HG02610 (cell line): ENCODE data around the gene STK17A.
"Not testable (repeated sequence)": the region's sequence is repeated elsewhere in the genome, so short reads cannot be mapped to it uniquely, and the experiment has no call there.

Source experiments
- ATAC-seq: cut with Tn5 transposase; IDR thresholded peaks from one replicate; pipeline ENCODE4 v1.9.1; 2021; ENCODE audit warnings: mild to moderate bottlenecking, moderate library complexity; ENCODE audit not compliant: unreplicated experiment

The STK17A gene

DNA sequence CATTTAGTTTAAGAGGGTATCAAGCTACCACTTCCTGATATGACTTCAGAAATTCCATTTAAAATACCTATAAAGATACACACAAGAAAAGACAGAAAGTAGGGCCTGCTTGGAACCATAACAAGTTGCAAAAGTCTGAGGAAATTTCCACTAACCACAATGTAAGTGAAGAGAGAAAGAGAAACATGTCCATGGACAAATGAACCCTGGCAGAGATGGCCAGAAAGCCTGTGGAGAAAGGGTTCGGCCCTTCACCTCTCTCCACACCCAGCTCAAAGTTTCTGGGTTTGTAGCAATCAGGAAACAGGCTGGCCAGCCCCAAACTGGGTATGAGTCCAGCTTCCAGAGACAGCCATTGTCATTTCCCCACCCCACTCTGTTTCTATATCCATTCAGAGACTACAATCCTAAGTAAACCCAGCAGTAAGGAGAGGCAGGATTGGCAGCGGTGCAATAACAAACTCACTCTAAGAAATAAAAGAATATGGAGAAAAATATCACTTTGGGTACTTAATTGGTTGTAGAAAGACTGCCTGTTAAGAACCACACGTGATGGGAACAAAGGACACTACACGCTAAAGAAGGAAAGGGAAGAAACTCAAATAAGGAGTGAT lies 71.1 kb downstream of the STK17A start:
- no peak for ATAC-seq

DNA sequence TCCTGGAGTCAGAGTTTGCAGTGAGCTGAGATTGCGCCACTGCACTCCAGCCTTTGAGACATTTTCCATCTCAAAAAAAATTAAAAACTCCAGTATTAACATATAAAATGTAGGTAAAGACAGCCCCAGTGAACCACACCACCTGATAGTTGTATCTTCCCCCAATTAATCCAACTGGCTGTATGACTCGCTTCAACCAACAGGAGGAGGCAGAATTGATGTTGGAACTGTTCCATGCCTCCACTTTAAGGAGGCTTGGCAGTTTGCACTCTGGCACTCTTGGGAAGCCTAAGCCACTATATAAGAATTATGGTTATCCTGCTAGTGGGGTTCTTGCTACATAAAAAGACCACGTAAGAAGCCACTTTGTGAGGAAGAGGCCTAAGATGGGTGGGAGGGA lies 72.7 kb downstream of the STK17A start:
- no peak for ATAC-seq

DNA sequence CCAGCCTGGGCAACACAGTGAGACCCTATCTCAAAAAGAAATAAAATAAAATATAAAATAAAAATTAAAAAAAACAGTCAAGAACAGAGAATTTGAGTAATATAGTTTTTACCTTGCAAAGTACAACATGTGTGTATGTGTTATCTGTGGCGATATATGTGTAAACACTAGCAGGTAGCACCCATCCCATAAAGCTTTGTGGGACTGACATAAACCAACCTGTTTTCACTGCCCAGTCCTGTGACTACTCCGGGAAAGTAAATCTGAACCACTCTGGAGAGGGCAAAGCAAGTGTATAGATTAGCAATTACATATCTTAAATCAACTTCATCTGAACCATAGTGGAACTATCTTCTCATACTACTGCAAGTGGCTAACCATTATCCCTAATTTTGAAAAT lies 74.1 kb downstream of the STK17A start:
- ATAC-seq, result no peak

DNA sequence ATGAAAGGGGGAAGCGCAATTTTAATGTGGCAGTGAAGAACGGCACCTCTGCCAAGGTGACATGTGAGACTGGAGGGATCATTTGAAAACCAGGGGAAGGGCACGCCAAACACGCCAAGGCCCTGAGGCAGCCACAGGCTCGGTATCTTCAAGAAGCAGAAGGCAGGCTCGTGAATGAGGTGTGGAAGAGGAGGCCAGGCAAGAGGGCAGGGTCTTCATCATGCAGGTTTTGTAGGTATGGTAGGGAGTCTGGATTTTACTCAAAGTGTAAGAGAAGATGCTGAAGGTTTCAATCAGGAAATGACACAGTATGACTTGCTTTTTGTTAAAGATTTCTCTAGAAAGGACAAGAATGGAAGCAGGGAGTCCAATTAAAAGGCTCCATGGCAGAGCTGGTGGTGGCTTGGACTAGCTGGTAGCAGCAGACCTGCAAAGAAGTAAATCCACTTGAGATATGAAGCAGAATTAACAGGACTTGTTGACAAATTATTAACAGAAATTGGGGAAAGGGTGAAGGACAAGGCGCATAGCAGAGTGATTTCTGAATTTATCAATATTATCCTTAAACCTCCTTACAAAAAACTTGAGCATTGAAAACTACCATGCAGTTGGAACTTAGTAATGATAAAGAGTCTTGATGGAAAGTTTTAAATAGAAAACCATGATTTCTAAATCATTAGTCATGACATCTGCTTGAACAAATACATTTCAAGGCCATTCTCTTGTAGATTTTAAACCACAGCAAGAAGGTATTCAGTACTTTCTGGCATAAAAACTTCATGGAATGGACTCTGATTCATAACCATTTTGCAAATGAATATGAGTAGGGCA lies 76.0 kb downstream of the STK17A start:
- ATAC-seq, result peak; percentile 73

DNA sequence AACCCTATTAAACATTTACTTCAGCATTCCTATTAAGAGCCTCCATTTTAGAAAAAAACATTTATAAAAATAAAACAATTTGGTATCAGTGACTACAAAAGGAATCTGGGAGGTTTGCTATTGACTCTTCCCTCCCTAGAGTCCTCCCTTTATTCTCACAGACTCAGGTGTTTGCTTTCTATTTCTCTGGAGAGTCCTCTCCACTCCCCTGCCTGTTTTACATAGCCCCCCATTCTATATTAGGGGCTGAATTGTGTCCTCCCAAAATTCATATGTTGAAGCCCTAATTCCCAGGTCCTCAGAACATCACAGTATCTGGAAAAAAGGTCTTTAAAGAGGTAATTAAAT lies 76.6 kb downstream of the STK17A start:
- ATAC-seq, result no peak

DNA sequence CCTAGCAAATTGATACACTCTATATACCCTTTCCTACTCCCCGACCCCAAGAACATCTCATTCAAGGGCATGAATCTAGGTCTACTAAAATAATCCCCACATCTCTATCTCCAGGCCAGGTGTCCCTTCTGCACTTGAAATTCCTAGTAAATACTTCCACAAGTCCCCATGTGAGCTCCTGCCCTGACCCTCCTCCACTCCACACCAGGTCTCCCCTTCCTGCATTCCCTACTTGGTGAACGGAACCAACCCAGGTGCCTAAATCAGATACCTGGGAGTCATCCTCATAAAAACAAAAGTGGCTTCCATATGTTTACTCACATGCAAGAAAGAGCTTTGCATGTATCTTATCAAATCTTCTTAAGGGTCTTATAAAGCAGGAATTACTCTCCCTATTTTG lies 77.2 kb downstream of the STK17A start:
- ATAC-seq, result no peak

DNA sequence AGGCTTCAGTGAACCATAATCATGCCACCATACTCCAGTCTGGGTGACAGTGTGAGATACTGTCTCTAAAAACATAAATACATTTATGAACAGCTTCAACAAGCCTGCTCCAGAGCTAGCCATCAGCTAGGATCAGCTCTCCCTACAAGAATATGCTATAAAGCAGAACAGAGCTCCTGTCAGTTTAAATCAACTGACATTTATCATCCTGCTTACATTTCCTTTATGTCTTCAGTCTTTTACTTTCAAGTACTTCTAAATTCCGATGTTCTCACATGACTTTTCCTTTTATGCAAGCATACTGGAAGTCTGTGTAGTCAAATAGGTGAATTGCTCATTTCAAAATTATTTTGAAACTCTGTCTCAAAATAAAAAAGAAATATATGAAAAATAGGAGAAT lies 81.8 kb downstream of the STK17A start:
- no peak for ATAC-seq

DNA sequence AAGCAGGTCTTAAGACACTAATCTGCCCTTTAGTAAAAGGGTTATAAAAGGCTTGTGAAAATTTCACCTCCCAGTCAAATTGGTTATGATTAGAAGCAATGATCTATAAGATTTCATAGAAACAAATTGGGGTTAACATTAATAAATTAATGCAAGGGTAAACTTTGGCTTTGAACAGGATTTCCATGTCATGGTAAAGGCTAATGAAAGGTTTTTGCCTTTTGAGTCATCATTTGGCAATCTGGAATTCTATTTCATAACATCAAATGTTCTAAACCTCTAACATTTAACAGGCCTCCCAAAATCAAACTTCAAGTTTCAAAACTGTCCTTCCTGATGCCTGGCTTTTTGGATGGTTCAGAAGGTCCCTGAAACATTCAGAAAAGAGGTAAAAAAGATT lies 84.0 kb downstream of the STK17A start:
- no peak for ATAC-seq

DNA sequence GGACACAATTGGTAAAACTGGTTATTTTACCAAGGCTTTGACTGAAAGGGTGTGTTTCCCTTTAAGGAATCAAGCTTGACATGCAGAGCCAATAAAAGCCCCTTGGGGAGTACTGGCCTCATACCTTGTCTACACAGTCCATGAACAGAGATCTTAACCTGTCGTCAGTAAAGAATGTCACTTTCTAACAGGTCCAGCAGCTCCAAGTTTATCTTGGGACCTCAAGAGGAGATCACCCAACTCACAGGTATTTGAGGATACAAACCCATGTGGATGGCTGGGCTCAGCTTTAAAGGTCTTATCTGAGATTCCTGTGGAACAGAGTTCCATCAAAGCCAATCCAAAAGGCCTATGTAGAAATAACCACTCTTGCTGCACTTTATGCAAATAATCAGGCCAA lies 85.1 kb downstream of the STK17A start:
- no peak for ATAC-seq

DNA sequence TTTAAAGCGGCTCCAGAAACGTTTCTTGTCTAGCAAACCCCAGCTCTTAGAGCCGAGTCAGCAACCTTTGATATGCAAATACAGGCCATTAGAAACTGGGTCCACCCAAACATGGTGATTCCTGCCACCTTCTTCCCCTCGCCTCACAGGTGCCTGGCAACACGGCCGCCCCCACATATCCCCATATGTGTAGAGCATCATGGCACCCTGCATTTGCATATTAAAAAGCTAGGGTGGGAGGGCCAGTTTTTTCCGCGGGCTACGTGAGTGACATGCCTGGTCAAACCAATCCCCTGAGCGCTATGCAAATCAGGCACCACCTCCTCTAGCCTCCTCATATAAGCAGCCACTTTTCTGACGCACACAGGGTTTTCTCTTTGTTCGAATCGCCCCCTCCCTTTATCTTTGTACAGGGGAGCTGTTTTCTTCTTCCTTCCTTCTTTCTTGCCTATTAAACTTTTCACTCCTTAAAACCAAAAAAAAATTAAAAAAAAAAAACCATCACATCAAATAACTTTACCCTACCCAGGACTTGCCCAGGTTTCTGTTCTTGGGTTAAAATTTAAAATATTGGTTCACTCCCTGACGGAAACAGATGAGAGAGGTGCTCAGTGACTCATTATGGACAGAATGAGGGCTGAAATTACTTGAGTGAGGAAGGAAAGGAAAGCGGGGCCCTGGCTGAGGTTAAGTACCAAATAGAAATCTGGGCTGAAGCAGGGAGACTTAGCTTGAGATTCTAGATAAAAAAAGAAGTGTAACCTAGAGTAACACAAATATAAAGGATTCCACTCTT lies 86.6 kb downstream of the STK17A start:
- no peak for ATAC-seq

DNA sequence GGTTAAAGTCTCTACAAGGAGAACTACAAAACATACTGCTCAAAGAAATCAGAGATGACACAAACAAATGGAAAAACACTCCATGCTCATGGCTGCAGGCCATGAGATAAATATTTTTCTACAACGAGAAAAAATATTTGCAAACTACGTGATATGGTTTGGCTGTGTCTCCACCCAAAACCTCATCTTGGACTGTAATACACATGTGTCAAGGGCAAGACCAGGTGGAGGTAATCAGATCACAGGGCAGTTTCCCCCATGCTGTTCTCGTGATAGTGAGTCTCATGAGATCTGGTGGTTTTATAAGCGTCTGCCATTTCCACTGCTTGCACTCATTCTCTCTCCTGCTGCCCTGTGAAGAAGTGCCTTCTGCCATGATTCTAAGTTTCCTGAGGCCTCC lies 88.6 kb downstream of the STK17A start:
- ATAC-seq, result no peak

DNA sequence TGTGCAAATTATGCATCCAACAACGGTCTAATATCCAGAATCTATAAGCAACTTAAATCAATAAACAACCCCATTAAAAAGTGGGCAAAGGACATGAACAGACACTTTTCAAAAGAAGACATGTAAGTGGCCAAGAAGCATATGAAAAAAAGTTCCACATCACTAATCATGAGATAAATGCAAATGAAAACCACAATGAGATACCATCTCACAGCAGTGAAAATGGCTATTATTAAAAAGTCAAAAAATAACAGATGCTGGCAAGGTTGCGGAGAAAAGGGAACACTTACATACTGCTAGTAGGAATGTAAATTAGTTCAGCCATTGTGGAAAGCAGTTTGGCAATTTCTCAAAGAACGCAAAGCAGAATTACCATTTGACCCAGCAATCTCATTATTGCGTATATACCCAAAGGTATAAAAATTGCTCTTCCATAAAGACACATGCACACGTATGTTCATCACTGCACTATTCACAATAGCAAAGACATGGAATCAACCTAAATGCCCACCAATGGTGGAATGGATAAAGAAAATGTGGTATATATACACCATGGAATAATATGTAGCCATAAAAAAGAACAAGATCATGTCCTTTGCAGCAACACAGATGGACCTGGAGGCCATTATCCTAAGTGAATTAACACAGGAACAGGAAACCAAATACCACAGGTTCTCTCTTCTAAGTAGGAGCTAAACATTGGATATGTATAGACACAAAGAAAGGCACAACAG lies 90.5 kb downstream of the STK17A start:
- ATAC-seq, result not testable (repeated sequence)

DNA sequence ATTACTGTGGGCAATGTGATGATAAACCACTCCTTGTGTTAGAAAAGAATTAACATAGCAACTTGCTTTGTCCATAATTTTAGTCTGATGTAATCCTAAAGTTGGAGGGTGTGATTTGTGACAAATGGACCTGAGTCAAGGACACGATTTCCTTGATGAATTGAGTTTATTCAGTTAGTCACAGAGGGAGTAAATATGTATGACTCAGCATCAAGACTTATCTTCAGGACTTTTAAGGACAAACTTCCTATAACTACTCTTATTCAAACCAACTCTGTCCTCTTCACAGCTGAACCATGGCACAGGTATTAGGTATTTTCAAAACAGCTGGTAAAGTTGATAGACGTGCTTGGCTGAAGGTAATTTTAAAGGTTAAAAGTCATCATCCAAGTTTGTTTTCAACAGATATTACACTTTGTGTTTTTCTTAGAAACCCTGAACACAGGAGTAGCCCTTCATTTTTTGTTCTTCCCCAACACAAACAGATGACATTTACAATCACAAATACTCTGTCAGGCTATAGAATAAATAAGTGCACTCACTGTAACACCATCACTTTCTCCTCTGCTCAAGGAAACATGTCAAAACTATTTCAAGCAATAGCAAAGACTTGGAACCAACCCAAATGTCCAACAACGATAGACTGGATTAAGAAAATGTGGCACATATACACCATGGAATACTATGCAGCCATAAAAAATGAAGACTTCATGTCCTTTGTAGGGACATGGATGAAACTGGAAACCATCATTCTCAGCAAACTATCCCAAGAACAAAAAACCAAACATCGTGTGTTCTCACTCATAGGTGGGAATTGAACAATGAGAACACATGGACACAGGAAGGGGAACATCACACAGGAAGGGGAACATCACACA lies 91.9 kb downstream of the STK17A start:
- ATAC-seq, result no peak
